Upper lobe of left lung (tissue), 6 donors: ENCODE data around the gene PIGP. TPM values are rescaled to one million over a fixed set of nuclear protein-coding genes. Genes with fewer than 3 reads are reported as not detected.

Source experiments
- ATAC-seq, 2 donors: fragments of 200-7000 bp; cut with Tn5 transposase; one replicate each; pipeline ENCODE4 v1.9.1; 2022; ENCODE audit warnings: mild to moderate bottlenecking in 2 of 2, moderate library complexity in 2 of 2; ENCODE audit not compliant: low FRiP score in 2 of 2
- DNase-seq, 2 donors: peaks; one replicate each; pipeline ENCODE4 v3.0.0-alpha.2; 2019 to 2020
- H3K27ac ChIP-seq, 4 donors: fragments of 200-600 bp; sonication (generic); one replicate each; pipeline ENCODE4 v1.5.1; 2016 to 2019
- H3K27me3 ChIP-seq, 4 donors: fragments of 200-600 bp; sonication (generic); one replicate each; pipeline ENCODE4 v1.5.1; 2017 to 2019
- H3K36me3 ChIP-seq, 4 donors: fragments of 200-600 bp; sonication (generic); one replicate each; pipeline ENCODE4 v1.5.1; 2016 to 2019
- H3K4me1 ChIP-seq, 4 donors: fragments of 200-600 bp; sonication (generic); one replicate each; pipeline ENCODE4 v1.5.1; 2018 to 2019
- H3K4me3 ChIP-seq, 4 donors: fragments of 200-600 bp; sonication (generic); one replicate each; pipeline ENCODE4 v1.5.1; 2017 to 2019; ENCODE audit warnings: mild to moderate bottlenecking in 2 of 4, moderate library complexity in 1 of 4
- H3K9me3 ChIP-seq, 4 donors: fragments of 200-600 bp; sonication (generic); one replicate each; pipeline ENCODE4 v1.5.1; 2018 to 2019
- EP300 ChIP-seq, 4 donors: sonication (generic); formaldehyde crosslinking; IDR thresholded peaks; one replicate each; pipeline ENCODE4 v1.5.1; 2017; ENCODE audit warnings: antibody characterized with exemption in 4 of 4, control low read depth in 2 of 4
- POLR2A ChIP-seq, 4 donors: fragments of 450-650 bp; IDR thresholded peaks; one replicate each; pipeline ENCODE4 v1.5.1; 2016 to 2017; ENCODE audit warnings: antibody characterized with exemption in 4 of 4, mild to moderate bottlenecking in 2 of 4
- POLR2AphosphoS5 ChIP-seq, 2 donors: sonication (generic); formaldehyde crosslinking; IDR thresholded peaks; one replicate each; pipeline ENCODE4 v1.5.1; 2017; ENCODE audit warnings: antibody characterized with exemption in 2 of 2
- WGBS, 2 donors: methylation state at CpG; one replicate each; pipeline ENCODE4 v1.1.5; 2017 to 2018; 5-methylcytosine and 5-hydroxymethylcytosine counted together
- total RNA-seq, 6 donors: library from RNA; depleted of rRNA in 4 of 6; stranded (reverse); fragments of >200 nt in 4 of 6; gene quantifications; one replicate each; pipeline versions ENCODE4 v1.1.0 to v1.2.1, GENCODE V29; 2016 to 2021
- TF ChIP-seq, protein P1 (sequence below), 6 experiments: fragments of 450-650 bp in 4 of 6; fragments of 200-600 bp in 2 of 6; sonication (generic) in 2 of 6; IDR thresholded peaks; one replicate each; pipeline ENCODE4 v1.5.1; 2016 to 2019; ENCODE audit warnings: antibody characterized with exemption in 6 of 6
- donor health status: DM: no; HTN: no; CAD: no; lungs with moderate emphysema.
- donor health status: DM: no; HTN: yes; CAD: no; lungs with severe emphysema.

Gene PIGP
- total RNA-seq, 6 donors from 2014 or later: 3.1 to 33.1 (median 12.6) TPM

DNA sequence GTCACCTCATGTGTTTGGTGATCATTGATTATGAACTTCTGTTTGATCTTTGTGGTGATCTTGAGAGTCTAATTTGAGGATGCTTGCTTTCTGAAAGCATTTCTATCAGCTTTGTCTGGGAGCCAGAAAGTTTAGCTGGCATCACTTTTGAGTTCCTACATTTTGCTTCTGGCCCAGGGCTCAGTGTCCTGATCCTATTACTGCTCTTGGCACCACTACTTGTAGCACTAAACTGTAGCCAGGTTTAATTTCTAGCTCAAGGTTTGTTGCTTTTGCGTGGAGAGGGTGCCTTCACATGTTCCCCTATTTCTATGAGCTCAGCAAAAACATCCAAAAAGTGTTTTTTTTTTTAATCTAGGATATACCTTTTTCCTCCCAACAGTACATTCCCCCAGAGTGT is 9.5 kb upstream of the PIGP start:
- no peaks in the 10 kb centered on the region for H3K27me3 ChIP-seq
- peaks cover 3 to 18% (median 8%) of the 10 kb centered on the region in 4 donors for H3K4me1 ChIP-seq
- WGBS, 2 donors: 86 to 93% methylated on average over 1 of the region's 1 CpG
- H3K4me3 ChIP-seq: no peak overlapping the region
- no peak for DNase-seq
- H3K36me3 ChIP-seq: no peaks in the 10 kb centered on the region
- ATAC-seq: no peak
- H3K27ac ChIP-seq: no peak overlapping the region
- TF ChIP-seq EP300 (IDR thresholded peaks at IDR 0.05): no peak
- TF ChIP-seq, protein P1, sequence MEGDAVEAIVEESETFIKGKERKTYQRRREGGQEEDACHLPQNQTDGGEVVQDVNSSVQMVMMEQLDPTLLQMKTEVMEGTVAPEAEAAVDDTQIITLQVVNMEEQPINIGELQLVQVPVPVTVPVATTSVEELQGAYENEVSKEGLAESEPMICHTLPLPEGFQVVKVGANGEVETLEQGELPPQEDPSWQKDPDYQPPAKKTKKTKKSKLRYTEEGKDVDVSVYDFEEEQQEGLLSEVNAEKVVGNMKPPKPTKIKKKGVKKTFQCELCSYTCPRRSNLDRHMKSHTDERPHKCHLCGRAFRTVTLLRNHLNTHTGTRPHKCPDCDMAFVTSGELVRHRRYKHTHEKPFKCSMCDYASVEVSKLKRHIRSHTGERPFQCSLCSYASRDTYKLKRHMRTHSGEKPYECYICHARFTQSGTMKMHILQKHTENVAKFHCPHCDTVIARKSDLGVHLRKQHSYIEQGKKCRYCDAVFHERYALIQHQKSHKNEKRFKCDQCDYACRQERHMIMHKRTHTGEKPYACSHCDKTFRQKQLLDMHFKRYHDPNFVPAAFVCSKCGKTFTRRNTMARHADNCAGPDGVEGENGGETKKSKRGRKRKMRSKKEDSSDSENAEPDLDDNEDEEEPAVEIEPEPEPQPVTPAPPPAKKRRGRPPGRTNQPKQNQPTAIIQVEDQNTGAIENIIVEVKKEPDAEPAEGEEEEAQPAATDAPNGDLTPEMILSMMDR (IDR thresholded peaks at IDR 0.05): no peak
- TF ChIP-seq POLR2A (IDR thresholded peaks at IDR 0.05): no peak
- TF ChIP-seq POLR2AphosphoS5 (IDR thresholded peaks at IDR 0.05): no peak
- no peaks in the 10 kb centered on the region for H3K9me3 ChIP-seq

DNA sequence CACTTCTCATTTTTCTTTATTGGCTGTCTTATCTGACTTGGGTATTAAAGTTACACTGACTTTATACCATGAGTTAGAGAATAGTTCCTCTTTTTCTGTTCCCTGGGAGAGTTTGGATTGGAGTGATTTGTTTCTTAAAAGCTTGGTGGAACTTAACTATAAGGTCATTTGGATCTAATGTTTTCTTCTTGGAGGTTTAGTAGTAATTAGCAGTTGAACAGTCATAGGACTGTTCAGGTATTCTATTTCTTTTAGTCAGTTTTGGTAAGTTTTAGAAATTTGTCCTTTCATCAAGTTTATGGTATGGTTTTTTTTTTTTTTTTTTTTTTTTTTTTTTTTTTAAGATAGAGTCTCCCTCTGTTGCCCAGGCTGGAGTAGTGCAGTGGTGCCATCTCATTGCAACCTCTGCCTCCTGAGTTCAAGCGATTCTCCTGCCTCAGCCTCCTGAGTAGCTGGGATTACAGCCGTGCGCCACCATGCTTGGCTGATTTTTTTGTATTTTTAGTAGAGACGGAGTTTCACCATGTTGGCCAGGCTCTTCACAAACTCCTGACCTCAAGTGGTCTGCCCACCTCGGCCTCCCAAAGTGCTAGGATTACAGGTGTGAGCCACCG is 6.4 kb upstream of the PIGP start:
- WGBS, 2 donors: 74 to 79% methylated on average over 6 of the region's 6 CpGs
- H3K9me3 ChIP-seq: no peaks in the 10 kb centered on the region
- H3K36me3 ChIP-seq: no peaks in the 10 kb centered on the region
- peaks cover 8 to 15% (median 13%) of the 10 kb centered on the region in 4 donors for H3K4me1 ChIP-seq
- no peak overlapping the region for H3K27ac ChIP-seq
- H3K4me3 ChIP-seq: no peak overlapping the region
- TF ChIP-seq, protein P1 (IDR thresholded peaks at IDR 0.05): peak in 1 of 6 experiments; percentile 9
- TF ChIP-seq EP300 (IDR thresholded peaks at IDR 0.05): no peak
- no peaks in the 10 kb centered on the region for H3K27me3 ChIP-seq
- ATAC-seq (peak in 1 of 2 donors; percentile 36), DNase-seq (no peak)

DNA sequence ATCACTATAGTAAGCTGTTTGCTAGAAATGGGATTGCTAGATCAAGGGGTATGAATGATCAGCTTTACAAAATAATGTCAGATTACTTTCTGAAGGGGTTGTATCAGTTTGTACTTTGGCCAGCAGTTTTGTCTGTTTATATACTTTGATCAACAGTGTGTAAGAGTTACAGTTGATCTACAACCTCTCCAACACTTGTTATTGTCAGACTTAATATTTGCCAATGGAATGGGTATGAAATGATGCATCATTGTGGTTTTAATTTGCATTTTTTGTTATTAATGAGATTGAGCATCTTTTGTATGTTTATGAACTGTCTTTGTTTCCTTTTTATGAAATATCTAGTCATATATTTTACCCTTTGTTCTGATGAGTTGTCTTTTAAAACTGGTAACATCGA is 4.5 kb upstream of the PIGP start:
- Histone ChIP-seq H3K27ac (no peak overlapping the region), H3K9me3 (no peaks in the 10 kb centered on the region), H3K4me1 (peaks cover 5 to 9% (median 7%) of the 10 kb centered on the region in 4 donors), H3K27me3 (no peaks in the 10 kb centered on the region), H3K4me3 (no peak overlapping the region), H3K36me3 (no peaks in the 10 kb centered on the region)
- WGBS, 2 donors: 86 to 90% methylated on average over 1 of the region's 1 CpG
- ATAC-seq (no peak), DNase-seq (no peak)
- no peak for TF ChIP-seq POLR2AphosphoS5 (IDR thresholded peaks at IDR 0.05)
- TF ChIP-seq EP300 (IDR thresholded peaks at IDR 0.05): no peak
- TF ChIP-seq POLR2A (IDR thresholded peaks at IDR 0.05): no peak
- TF ChIP-seq, protein P1 (IDR thresholded peaks at IDR 0.05): no peak

DNA sequence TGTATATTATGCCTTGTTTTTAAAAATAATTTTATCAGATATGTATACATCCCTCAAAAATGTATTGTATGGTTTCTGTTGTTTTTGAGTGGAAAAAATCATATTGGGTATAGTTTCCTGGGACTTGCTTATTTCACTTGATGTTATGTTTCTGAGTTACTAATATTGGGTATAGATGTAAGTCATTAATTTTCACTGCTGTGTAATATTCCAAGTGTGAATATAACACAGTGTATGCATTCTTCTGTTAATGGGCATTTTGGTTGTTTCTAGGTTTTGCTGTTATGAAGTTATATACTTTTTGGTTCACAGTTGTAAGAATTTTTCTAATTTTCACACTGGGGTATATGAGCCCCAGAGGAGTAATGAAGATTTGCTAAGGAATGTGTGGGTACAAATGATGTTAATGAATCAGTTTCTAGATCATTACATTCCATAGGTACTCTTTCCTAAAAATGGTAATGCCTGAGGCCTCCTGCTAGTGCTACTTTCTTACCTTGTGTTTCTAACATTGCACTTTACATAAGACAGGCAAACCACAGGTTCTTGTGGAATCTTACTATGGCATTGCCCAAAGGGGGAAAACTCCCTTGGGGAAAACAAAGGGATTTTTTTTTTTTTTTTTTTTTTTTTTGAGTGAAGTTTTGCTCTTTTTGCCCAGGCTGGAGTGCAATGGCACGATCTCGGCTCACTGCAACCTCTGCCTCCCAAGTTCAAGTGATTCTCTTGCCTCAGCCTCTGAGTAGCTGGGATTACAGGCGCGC is 3.4 kb upstream of the PIGP start:
- Histone ChIP-seq H3K27me3 (no peaks in the 10 kb centered on the region), H3K9me3 (no peaks in the 10 kb centered on the region), H3K36me3 (no peaks in the 10 kb centered on the region), H3K4me3 (no peak overlapping the region), H3K27ac (no peak overlapping the region), H3K4me1 (peaks cover 9 to 20% (median 14%) of the 10 kb centered on the region in 4 donors)
- TF ChIP-seq, protein P1 (IDR thresholded peaks at IDR 0.05): no peak
- TF ChIP-seq EP300 (IDR thresholded peaks at IDR 0.05) (no peak), POLR2AphosphoS5 (IDR thresholded peaks at IDR 0.05) (no peak), POLR2A (IDR thresholded peaks at IDR 0.05) (no peak)
- 90 to 91% methylated on average over 4 of the region's 4 CpGs for WGBS, 2 donors
- DNase-seq (no peak), ATAC-seq (no peak)
